IPS-18a (cell line): ENCODE data around the gene CLCN6.

Experiments
- H3K27ac ChIP-seq: one replicate; pipeline ENCODE4 v1.5.1; 2013; ENCODE audit warnings: low read length
- H3K27me3 ChIP-seq: one replicate; pipeline ENCODE4 v1.6.1; 2013; ENCODE audit warnings: mild to moderate bottlenecking, low read length; ENCODE audit not compliant: control insufficient read depth, insufficient read depth
- H3K36me3 ChIP-seq: one replicate; pipeline ENCODE4 v1.6.1; 2013; ENCODE audit warnings: low read depth, low read length; ENCODE audit not compliant: control insufficient read depth
- H3K4me1 ChIP-seq: one replicate; pipeline ENCODE4 v1.6.1; 2013; ENCODE audit warnings: low read depth, low read length; ENCODE audit not compliant: control insufficient read depth
- H3K4me3 ChIP-seq: one replicate; pipeline ENCODE4 v1.5.1; 2013; ENCODE audit warnings: low read length
- H3K9ac ChIP-seq: one replicate; pipeline ENCODE4 v1.6.1; 2013; ENCODE audit warnings: mild to moderate bottlenecking, low read length, moderate library complexity
- H3K9me3 ChIP-seq: one replicate; pipeline ENCODE4 v1.6.1; 2013; ENCODE audit warnings: low read depth, low read length; ENCODE audit not compliant: control insufficient read depth

CLCN6 gene

DNA sequence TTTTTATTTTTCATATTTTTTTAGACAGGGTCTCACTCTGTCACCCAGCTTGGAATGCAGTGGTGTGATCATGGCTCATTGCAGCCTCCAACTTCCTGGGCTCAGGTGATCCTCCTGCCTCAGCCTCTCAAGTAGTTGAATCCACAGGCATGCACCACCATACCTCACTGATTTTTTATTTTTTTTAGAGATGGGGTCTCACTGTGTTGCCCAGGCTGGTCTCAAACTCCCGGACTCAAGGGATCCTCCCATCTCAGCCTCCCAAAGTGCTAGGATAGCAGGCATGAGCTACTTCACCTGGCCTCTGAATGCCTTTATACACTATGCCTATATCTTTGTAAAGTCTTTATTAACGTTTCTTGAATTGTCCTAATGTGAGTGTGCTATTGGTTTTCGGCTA lies 63.1 kb downstream of the CLCN6 start:
- no peaks in the 10 kb centered on the region for H3K9me3 ChIP-seq
- H3K4me1 ChIP-seq = no peaks in the 10 kb centered on the region
- H3K36me3 ChIP-seq = no peaks in the 10 kb centered on the region
- H3K4me3 ChIP-seq = no peak overlapping the region
- no peak overlapping the region for H3K9ac ChIP-seq
- no peak overlapping the region for H3K27ac ChIP-seq
- no peaks in the 10 kb centered on the region for H3K27me3 ChIP-seq

DNA sequence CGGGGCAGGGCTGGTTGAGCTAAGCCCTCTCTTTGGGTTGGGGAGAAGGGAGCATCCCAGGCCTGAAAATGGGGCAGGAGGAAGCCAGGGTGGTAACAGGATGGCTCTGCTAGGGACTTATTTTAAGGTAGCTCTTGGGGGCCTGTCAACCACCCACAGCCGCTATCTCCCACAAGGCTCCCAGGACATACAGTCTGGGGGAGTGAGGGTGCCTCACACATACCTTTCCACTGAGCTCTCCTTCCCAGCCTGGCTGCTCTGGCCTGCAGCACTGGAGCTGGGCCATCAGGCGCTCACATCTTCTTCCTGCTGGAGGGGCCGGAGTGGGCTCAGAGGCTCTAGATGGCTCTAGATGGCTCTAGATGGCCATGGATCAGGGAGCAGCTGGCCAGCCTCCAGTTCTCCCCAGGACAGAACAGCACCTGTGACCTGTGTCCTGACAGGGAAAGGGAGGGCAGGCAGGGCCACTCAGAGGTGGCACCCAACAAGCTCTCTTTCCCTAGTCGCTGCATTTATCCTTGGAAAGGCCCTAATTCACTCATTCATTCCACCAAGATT lies 63.7 kb downstream of the CLCN6 start:
- no peak overlapping the region for H3K27ac ChIP-seq
- H3K4me1 ChIP-seq = no peaks in the 10 kb centered on the region
- no peaks in the 10 kb centered on the region for H3K27me3 ChIP-seq
- no peak overlapping the region for H3K4me3 ChIP-seq
- no peaks in the 10 kb centered on the region for H3K36me3 ChIP-seq
- H3K9ac ChIP-seq = no peak overlapping the region
- no peaks in the 10 kb centered on the region for H3K9me3 ChIP-seq

- H3K27ac ChIP-seq = no peak overlapping the region
- H3K4me3 ChIP-seq = no peak overlapping the region
- H3K9ac ChIP-seq = no peak overlapping the region
- no peaks in the 10 kb centered on the region for H3K9me3 ChIP-seq
- no peaks in the 10 kb centered on the region for H3K36me3 ChIP-seq
- no peaks in the 10 kb centered on the region for H3K27me3 ChIP-seq
- no peaks in the 10 kb centered on the region for H3K4me1 ChIP-seq
These were observed 66.6 kb downstream of the CLCN6 start for GRCh38 chr1:11872545-11872944.

- no peak overlapping the region for H3K27ac ChIP-seq
- H3K9me3 ChIP-seq = no peaks in the 10 kb centered on the region
- no peak overlapping the region for H3K9ac ChIP-seq
- H3K27me3 ChIP-seq = no peaks in the 10 kb centered on the region
- H3K36me3 ChIP-seq = no peaks in the 10 kb centered on the region
- no peaks in the 10 kb centered on the region for H3K4me1 ChIP-seq
- no peak overlapping the region for H3K4me3 ChIP-seq
These were observed 67.6 kb downstream of the CLCN6 start for GRCh38 chr1:11873395-11874257.

DNA sequence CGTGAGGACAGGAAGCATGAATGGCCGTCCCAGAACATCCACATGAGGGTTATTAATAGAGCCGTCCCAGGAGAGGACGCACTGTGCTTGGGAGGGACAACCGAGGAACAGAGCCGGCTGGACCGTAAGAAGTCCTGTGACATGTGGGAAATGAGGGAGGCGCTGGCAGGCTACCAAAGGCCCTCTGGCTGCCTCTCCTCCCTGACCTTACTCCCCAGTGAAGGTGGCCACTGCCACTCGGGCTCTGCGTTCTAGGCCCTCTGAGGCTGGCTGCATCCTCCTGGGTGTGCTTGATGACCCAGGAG lies 68.2 kb downstream of the CLCN6 start:
- Histone ChIP-seq H3K36me3 (no peaks in the 10 kb centered on the region), H3K27ac (no peak overlapping the region), H3K4me1 (no peaks in the 10 kb centered on the region), H3K4me3 (no peak overlapping the region), H3K9me3 (no peaks in the 10 kb centered on the region), H3K27me3 (no peaks in the 10 kb centered on the region), H3K9ac (no peak overlapping the region)

DNA sequence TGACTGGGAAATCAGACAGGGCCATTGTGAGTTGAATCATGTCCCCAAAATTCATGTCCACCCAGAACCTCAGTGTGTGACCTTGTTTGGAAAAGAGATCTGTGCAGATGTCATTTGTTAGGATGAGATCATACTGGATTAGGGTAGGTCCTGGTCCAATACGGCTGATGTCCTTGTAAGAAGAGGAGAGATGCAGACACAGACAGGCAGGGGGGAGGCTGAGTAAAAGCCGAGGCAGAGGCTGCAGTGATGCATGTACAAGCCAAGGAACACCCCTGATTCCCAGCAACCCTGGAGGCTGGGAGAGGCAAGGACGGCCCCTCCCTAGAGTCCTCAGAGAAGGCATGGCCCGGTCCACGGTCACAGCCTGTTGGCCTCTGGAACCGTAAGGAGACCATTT lies 68.6 kb downstream of the CLCN6 start:
- H3K27me3 ChIP-seq = no peaks in the 10 kb centered on the region
- H3K9ac ChIP-seq = no peak overlapping the region

GRCh38 chr1:11875094-11875493 lies 69.1 kb downstream of the CLCN6 start:
- no peaks in the 10 kb centered on the region for H3K27me3 ChIP-seq
- no peak overlapping the region for H3K27ac ChIP-seq
- no peaks in the 10 kb centered on the region for H3K4me1 ChIP-seq
- no peaks in the 10 kb centered on the region for H3K36me3 ChIP-seq
- H3K4me3 ChIP-seq = no peak overlapping the region
- no peak overlapping the region for H3K9ac ChIP-seq
- H3K9me3 ChIP-seq = no peaks in the 10 kb centered on the region

More for the DNA sequence above, 68.6 kb downstream of the CLCN6 start:
- H3K27ac ChIP-seq = no peak overlapping the region
- H3K4me1 ChIP-seq = no peaks in the 10 kb centered on the region
- no peak overlapping the region for H3K4me3 ChIP-seq
- no peaks in the 10 kb centered on the region for H3K9me3 ChIP-seq
- no peaks in the 10 kb centered on the region for H3K36me3 ChIP-seq

GRCh38 chr1:11877074-11877473 lies 71.1 kb downstream of the CLCN6 start:
- no peak overlapping the region for H3K9ac ChIP-seq
- no peaks in the 10 kb centered on the region for H3K27me3 ChIP-seq
- no peak overlapping the region for H3K4me3 ChIP-seq
- H3K9me3 ChIP-seq = no peaks in the 10 kb centered on the region
- no peak overlapping the region for H3K27ac ChIP-seq
- H3K4me1 ChIP-seq = no peaks in the 10 kb centered on the region
- H3K36me3 ChIP-seq = no peaks in the 10 kb centered on the region

GRCh38 chr1:11878081-11878890 lies 72.3 kb downstream of the CLCN6 start:
- Histone ChIP-seq H3K27me3 (no peaks in the 10 kb centered on the region), H3K9ac (no peak overlapping the region), H3K36me3 (no peaks in the 10 kb centered on the region), H3K27ac (no peak overlapping the region), H3K4me3 (no peak overlapping the region), H3K4me1 (no peaks in the 10 kb centered on the region), H3K9me3 (no peaks in the 10 kb centered on the region)

DNA sequence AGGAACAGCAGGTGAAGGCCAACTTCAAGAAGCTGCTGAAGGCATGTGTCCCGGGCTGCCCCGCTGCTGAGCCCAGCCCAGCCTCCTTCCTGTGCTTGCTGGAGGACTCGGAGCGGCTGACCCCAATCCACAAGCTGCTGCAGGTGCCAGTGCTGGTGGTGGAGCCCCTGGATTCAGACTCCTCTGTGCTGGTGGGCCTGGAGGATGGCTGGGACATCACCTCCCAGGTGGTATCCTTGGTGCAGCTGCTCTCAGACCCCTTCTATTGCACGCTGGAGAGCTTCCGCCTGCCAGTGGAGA lies 72.8 kb downstream of the CLCN6 start:
- no peaks in the 10 kb centered on the region for H3K4me1 ChIP-seq
- no peak overlapping the region for H3K4me3 ChIP-seq
- H3K36me3 ChIP-seq = no peaks in the 10 kb centered on the region
- no peak overlapping the region for H3K9ac ChIP-seq
- H3K27ac ChIP-seq = no peak overlapping the region
- H3K27me3 ChIP-seq = no peaks in the 10 kb centered on the region
- no peaks in the 10 kb centered on the region for H3K9me3 ChIP-seq

- H3K36me3 ChIP-seq = no peaks in the 10 kb centered on the region
- no peaks in the 10 kb centered on the region for H3K27me3 ChIP-seq
- H3K9me3 ChIP-seq = no peaks in the 10 kb centered on the region
- no peak overlapping the region for H3K9ac ChIP-seq
- H3K4me1 ChIP-seq = no peaks in the 10 kb centered on the region
- no peak overlapping the region for H3K4me3 ChIP-seq
- H3K27ac ChIP-seq = no peak overlapping the region
These were observed 73.6 kb downstream of the CLCN6 start for GRCh38 chr1:11879311-11880180.
